Measurements from ENCODE around the gene VASH2.

DNA sequence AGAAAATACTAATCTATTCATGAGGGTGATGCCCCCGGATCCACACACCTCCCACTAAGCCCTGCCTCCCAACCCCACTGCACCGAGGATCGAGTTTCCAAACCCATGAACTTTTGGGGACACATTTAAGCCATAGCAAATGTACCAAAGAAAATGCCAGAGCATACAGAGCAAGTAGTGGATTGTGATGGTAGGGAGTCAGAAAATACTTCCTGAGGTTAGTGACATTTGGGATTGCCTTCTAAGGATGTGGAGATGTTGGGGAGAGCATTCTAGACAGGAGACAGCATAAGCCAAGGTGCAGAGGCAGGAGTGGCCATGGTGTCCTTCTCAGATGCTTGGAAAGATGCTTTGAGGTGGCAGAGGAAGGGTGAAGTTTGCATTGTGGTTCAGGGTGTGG is 33.1 kb downstream of the VASH2 start:
- TF ChIP-seq, protein P1, sequence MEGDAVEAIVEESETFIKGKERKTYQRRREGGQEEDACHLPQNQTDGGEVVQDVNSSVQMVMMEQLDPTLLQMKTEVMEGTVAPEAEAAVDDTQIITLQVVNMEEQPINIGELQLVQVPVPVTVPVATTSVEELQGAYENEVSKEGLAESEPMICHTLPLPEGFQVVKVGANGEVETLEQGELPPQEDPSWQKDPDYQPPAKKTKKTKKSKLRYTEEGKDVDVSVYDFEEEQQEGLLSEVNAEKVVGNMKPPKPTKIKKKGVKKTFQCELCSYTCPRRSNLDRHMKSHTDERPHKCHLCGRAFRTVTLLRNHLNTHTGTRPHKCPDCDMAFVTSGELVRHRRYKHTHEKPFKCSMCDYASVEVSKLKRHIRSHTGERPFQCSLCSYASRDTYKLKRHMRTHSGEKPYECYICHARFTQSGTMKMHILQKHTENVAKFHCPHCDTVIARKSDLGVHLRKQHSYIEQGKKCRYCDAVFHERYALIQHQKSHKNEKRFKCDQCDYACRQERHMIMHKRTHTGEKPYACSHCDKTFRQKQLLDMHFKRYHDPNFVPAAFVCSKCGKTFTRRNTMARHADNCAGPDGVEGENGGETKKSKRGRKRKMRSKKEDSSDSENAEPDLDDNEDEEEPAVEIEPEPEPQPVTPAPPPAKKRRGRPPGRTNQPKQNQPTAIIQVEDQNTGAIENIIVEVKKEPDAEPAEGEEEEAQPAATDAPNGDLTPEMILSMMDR (IDR thresholded peaks at IDR 0.05): no peak
- TF ChIP-seq POLR2A (IDR thresholded peaks at IDR 0.05): no peak
